GM18868 (cell line): ENCODE results near the gene SIX5.
A peak's percentile ranks its signal among the peaks of the same experiment; 100 is the strongest.

ENCODE experiments used
- ATAC-seq: cut with Tn5 transposase; IDR thresholded peaks from one replicate; pipeline ENCODE4 v1.9.1; 2021; ENCODE audit warnings: mild to moderate bottlenecking, moderate library complexity; ENCODE audit not compliant: unreplicated experiment

The SIX5 gene

GRCh38 chr19:45793178-45793564 lies 24.1 kb upstream of the SIX5 start:
- ATAC-seq = no peak

DNA sequence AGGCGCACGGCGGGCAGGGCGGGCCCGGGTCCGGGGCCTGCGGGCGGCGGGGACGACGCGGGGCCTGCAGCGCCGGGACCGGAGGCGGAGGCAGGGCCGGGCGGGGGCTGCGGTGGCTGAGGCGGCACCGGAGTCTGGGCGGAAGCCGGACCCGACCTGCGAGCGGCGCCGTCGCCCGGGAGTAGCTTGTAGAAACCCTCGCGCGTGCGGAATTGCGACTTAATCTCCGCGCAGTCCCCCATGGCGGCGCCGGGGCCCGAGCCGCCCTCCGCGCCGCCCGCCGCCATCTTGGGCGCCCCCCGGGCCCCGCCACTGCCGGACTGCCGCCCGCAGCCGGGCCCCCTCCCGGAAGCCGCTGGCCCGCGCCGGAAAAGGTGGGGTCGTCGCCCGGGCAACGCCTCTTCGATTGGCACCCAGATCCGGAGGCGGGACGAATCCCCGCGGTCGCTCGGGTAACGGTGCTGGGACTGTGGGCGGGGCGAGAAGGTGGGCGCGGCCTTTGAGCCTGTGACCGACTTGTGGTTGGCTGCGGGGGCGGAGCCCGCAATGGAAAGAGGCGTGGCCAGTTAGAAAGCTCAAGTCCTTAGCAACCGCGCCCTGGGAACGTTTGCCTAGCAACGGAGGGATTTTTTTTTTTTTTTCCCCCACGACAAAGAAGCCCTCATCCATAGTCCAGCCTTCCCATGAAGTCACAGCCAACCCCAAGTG lies 23.6 kb upstream of the SIX5 start, which contains the start of gene DMWD:
DMWD (minus strand) TSS at position 376 of the 708 bp plus-strand sequence; CDS start at position 287, 89 bp downstream.
- ATAC-seq = peak; percentile 91

- ATAC-seq = no peak
Measured at GRCh38 chr19:45791744-45792469, 22.9 kb upstream of the SIX5 start.

DNA sequence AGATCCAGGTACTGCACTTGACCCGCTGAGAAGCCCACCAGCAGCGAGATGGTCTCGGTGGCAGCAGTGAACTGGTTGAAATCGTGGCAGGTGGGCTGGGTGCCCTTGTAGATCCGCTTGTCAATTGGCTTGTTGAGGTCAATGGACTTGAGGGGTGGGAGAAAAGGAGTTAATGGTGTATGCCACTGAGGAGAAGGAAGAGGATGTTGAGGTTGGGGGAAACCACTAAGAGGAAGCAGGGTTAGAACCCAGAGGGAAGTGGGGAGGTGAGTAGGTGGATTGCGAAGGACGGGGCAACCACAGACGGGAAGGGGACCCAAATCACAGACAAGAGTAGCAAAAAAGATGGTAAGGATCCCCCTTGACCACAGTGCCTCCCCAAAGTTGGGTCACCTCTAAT lies 21.9 kb upstream of the SIX5 start:
- ATAC-seq = no peak

DNA sequence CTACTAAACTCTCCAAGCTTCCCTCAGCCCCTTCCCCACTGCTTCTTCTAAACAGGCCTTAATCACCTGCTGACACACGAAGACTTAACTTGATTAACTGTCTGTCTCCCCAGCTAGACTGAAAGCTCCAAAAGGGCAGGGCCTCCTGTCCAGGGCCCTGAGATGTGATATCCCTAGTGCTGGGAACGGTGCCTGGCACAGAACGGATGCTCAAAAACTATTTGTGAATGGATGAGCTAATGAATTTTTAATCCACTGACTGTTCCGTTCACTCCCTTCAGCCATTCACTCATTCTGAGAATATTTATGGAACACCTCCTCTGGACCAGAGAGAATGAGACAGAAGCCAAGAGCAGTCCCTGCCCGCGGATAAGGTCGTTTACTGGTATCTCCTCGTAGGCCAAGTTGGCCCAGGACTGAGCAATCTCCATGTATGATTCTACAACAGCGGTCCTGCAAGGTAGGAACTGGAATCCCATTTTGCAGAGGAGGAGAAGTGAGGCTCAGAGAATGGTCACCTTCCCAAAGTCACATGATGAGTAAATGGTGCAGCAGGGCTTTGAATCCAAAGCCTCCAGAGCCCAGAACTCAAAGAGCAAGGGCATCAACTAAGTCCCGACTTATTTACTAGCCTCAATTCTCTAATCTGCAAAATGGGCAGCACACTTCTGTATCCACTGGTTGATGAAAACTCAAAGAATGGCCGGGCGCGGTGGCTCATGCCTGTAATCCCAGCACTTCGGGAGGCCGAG lies 20.2 kb upstream of the SIX5 start:
- no peak for ATAC-seq

DNA sequence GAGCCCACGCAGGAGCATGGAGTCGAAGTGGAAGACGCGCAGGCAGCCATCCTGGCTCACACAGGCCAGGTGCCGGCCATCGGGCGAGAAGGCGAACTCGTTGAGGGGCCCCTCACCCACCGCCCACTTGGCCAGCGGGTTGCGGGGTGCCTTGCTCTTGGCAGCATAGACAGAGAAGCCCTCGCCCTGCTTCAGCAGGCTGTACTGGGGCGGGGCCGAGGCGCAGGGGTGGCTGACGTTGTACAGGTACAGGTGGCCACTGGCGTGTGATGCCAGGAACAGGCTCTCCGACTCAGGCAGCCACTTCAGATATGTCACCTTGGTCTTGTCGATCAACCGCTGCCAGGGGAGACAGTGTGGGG lies 17.5 kb upstream of the SIX5 start:
- ATAC-seq = no peak

DNA sequence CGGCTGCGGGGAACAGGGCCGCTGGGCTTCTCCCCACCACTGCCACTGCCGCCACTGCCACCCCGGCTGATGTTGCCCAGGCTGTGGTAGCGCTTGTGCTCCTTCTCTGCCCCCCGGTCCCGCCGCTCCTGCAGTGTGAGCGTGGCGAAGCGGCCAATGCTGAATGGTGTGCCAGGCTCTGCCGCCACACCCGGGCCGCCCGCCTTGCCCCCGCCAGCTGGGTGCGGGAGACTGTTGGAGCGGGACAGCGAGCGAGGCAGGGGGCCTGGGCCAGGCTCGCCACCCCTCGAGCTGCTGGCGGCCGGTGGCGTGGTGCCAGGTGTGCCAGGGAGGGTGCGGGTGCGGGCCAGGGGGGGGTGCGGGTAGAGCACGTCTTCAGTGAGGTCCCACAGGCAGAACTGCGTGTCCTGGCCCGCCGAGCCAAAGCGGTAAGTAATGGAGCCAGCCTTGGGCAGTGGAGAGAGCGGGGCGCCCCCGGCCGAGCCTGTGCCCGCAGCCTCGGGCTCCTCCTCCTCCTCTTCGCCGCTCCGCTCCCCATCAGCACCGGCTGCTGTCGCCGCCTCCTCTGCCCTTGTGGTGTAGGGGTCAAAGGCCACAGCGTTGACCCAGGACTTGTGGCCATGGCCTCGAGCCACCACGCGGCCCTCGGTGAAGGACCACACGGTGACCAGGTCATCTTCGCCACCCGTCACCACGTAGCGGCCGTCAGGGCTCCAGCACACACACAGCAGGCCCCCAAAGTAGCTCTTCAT lies 16.9 kb upstream of the SIX5 start:
- ATAC-seq = no peak

- ATAC-seq = no peak
Measured at GRCh38 chr19:45785097-45785496, 16.0 kb upstream of the SIX5 start.

- no peak for ATAC-seq
Measured at GRCh38 chr19:45784096-45784495, 15.0 kb upstream of the SIX5 start.

DNA sequence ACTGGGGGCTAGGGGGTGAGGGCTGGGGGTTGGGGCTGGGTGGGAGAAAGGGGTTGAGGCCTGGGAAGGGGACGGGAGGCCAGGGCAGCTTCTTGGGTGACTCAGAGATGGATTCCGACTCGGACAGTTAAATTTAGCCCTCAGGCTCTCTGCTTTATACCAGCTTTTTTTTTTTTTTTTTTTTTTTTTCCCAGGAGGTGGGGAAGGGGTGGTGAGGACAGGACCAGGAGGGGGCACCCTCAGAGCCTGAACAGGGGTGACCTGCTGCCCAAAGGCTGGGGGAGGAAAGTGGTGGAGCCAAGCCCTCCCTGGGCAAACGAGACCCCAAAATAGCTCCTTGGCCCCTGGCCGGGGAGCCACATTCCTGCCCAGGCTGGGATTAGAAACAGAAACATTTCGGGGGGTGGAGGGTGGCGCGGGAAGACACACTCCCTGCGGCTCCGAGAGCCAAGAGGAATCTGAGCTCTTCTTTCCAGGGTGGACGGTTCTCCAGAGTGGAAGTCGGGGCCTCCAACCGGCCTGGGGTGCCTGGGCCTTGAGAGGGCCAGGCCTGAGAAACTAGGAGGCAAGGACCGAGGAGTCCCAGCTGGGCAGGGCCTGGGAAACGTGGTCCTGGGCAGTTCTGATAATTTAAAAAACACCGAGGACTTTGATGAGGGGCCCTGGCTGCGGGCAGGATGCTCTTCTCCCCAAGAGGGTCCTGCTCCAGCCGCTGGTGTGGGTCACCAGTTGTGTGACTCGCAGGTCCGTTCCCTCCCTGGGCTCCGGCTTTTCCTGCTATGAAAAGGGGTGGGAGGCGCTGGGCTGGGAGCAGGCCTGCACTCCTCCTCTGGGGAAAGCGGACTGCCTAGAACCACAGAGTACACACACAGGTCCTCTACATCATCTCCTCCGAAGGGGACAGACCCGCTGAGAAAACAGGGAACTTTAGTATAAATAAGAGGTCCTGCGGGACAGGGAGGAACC lies 14.1 kb upstream of the SIX5 start:
- ATAC-seq = no peak

- no peak for ATAC-seq
Measured at GRCh38 chr19:45782162-45782691, 13.2 kb upstream of the SIX5 start, which contains the start of gene DMPK. DMPK (minus strand) TSS chr19:45782490; CDS start chr19:45782352, 138 bp downstream.

- ATAC-seq = no peak
Measured at GRCh38 chr19:45781214-45782161, 12.4 kb upstream of the SIX5 start.

DNA sequence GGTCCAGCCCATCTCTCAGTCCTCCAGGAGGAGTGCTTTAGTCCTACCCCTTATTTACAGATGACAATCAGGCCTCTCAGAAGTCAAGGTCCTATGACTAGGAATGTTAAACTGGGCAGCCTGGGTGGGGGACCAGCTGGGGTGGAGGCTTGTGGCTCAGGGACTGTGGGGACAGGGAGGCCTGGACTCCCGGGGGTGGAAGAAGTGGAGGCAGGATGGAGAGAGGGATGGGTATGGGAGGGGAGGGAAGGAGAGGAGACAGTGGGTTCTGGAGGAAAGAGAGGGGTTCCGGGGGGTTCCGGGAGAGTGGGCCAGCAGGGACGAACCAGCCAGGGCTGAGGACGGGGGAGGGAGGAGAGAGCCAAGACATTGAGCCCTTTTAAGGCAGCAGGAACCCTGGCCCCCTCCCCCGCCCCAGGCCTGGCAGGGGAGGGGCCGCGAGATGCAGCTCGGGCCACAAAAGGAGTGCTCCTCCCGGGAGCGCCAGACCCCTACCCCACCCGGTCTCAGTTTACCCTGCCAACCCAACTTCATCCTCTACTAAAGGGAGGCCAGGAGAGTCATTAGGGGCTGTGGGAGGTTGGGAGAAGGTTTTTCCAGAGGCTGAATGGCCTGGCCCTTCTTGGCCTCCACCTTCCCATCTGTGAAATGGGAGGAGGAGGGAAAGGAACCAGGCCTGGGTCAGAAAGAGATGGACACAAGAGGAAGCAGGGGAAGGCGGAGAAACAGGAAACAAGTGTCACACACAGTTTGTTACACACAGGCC lies 11.6 kb upstream of the SIX5 start:
- no peak for ATAC-seq

DNA sequence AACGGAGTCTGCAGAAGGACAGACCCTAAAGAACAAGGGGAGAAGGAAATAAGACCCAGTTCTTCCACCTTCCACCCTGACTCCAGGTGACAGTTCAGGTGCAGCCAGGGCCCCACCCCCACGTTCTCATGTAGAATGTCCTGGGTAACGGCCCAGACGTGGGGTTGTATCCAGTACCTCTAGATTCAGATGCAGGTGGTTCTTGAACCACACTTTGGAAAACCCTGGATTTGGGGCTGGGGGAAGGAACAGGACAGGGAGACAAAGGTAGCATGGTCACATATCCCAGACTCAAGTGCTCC lies 11.0 kb upstream of the SIX5 start:
- ATAC-seq = no peak

- ATAC-seq = peak; percentile 87
Measured at GRCh38 chr19:45779231-45780145, 10.4 kb upstream of the SIX5 start.

- ATAC-seq = no peak
Measured at GRCh38 chr19:45778010-45778661, 9.1 kb upstream of the SIX5 start.
